Esophagus squamous epithelium (tissue), 4 donors: ENCODE data around the gene DIS3L2.

Experiments used
- POLR2A ChIP-seq, 4 donors: fragments of 450-650 bp; IDR thresholded peaks; one replicate each; pipeline ENCODE4 v1.6.1; 2017; ENCODE audit warnings: antibody characterized with exemption in 4 of 4, mild to moderate bottlenecking in 4 of 4, moderate library complexity in 3 of 4
- TF ChIP-seq, protein P1 (sequence below), 6 experiments: fragments of 450-650 bp in 4 of 6; fragments of 200-600 bp in 2 of 6; sonication (generic) in 2 of 6; IDR thresholded peaks; one replicate each; pipeline ENCODE4 v1.5.1; 2016 to 2019; ENCODE audit warnings: antibody characterized with exemption in 6 of 6, mild to moderate bottlenecking in 4 of 6, moderate library complexity in 4 of 6

DNA sequence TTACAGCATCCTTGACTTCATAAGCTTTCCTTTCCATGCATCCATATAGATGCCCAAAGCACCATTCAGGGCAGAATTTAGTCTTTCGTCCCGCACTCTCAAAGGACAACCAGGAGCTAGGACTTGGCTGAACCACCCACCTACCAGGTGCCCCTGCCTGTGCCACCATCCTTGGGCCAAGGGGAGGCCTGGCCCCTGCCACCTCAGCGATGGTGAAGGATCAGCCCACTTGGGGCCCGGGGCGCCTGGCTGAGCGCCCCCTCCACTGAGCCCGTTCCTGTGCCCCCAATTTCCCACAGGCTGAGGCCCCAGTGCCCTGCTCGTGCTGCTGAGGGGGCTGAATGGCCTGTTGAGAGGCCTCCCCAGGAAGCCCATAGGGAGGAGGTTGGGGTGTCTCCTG lies 383.7 kb downstream of the DIS3L2 start:
- TF ChIP-seq, protein P1, sequence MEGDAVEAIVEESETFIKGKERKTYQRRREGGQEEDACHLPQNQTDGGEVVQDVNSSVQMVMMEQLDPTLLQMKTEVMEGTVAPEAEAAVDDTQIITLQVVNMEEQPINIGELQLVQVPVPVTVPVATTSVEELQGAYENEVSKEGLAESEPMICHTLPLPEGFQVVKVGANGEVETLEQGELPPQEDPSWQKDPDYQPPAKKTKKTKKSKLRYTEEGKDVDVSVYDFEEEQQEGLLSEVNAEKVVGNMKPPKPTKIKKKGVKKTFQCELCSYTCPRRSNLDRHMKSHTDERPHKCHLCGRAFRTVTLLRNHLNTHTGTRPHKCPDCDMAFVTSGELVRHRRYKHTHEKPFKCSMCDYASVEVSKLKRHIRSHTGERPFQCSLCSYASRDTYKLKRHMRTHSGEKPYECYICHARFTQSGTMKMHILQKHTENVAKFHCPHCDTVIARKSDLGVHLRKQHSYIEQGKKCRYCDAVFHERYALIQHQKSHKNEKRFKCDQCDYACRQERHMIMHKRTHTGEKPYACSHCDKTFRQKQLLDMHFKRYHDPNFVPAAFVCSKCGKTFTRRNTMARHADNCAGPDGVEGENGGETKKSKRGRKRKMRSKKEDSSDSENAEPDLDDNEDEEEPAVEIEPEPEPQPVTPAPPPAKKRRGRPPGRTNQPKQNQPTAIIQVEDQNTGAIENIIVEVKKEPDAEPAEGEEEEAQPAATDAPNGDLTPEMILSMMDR (IDR thresholded peaks at IDR 0.05): no peak
- no peak for TF ChIP-seq POLR2A (IDR thresholded peaks at IDR 0.05)
